SK-N-MC (cell line): Measurements from ENCODE around the gene RAB42.

Experiments used
- DNase-seq: peaks from one replicate; pipeline ENCODE4 v3.0.0-alpha.2; 2011; ENCODE audit warnings: low read depth, low spot score
- H3K27ac ChIP-seq: fragments of 200-600 bp; sonication (generic); 2 replicates; pipeline ENCODE4 v1.5.1; 2016; ENCODE audit warnings: mixed run types
- H3K36me3 ChIP-seq: fragments of 200-600 bp; sonication (generic); 2 replicates; pipeline ENCODE4 v1.6.1; 2017; ENCODE audit warnings: antibody characterized with exemption, low read length, mixed read lengths; ENCODE audit not compliant: insufficient read depth
- H3K4me3 ChIP-seq: fragments of 200-600 bp; sonication (generic); 2 replicates; pipeline ENCODE4 v1.5.1; 2016
- H3K9ac ChIP-seq: fragments of 200-600 bp; sonication (generic); 2 replicates; pipeline ENCODE4 v1.8.0; 2017; ENCODE audit warnings: mixed run types, mixed read lengths; ENCODE audit not compliant: insufficient read length
- H3K9me3 ChIP-seq: fragments of 200-600 bp; sonication (generic); 2 replicates; pipeline ENCODE4 v1.6.1; 2017; ENCODE audit warnings: low read depth, mild to moderate bottlenecking, antibody characterized with exemption, low read length, moderate library complexity, mixed read lengths
- EZH2 ChIP-seq: fragments of 200-600 bp; sonication (generic); IDR thresholded peaks from one replicate; pipeline ENCODE4 v1.6.1; 2017; ENCODE audit warnings: antibody characterized with exemption
- FOXP2 ChIP-seq: optimal IDR thresholded peaks from 2 replicates; pipeline ENCODE3; 2011; ENCODE audit warnings: mild to moderate bottlenecking, moderate library complexity; ENCODE audit not compliant: insufficient read depth; ENCODE audit errors: extremely low read length, control extremely low read depth
- POLR2AphosphoS5 ChIP-seq: IDR thresholded peaks from 2 replicates; pipeline ENCODE4 v1.6.1; 2012; ENCODE audit warnings: mild to moderate bottlenecking, low read depth, low read length, borderline replicate concordance

The RAB42 gene

GRCh38 chr1:28601696-28602095 lies 9.6 kb downstream of the RAB42 start:
- Histone ChIP-seq H3K27ac (no peak overlapping the region), H3K9me3 (no peaks in the 10 kb centered on the region), H3K4me3 (no peak overlapping the region), H3K36me3 (peaks cover 32% of the 10 kb centered on the region), H3K9ac (no peak overlapping the region)
- DNase-seq, result no peak
- no peak for TF ChIP-seq POLR2AphosphoS5
- TF ChIP-seq FOXP2, result no peak
- no peak for TF ChIP-seq EZH2

GRCh38 chr1:28602536-28603439 lies 10.7 kb downstream of the RAB42 start:
- no peak overlapping the region for H3K4me3 ChIP-seq
- no peak overlapping the region for H3K9ac ChIP-seq
- no peak for TF ChIP-seq POLR2AphosphoS5
- TF ChIP-seq EZH2, result no peak
- TF ChIP-seq FOXP2, result no peak
- no peak overlapping the region for H3K27ac ChIP-seq
- DNase-seq, result peak; percentile 53
- peaks cover 37% of the 10 kb centered on the region for H3K36me3 ChIP-seq
- no peaks in the 10 kb centered on the region for H3K9me3 ChIP-seq

GRCh38 chr1:28604411-28604810 lies 12.3 kb downstream of the RAB42 start:
- Histone ChIP-seq H3K27ac (no peak overlapping the region), H3K9ac (no peak overlapping the region), H3K9me3 (no peaks in the 10 kb centered on the region), H3K36me3 (peaks cover 37% of the 10 kb centered on the region), H3K4me3 (no peak overlapping the region)
- TF ChIP-seq POLR2AphosphoS5 (no peak), FOXP2 (no peak), EZH2 (no peak)
- DNase-seq, result no peak

- Histone ChIP-seq H3K27ac (no peak overlapping the region), H3K4me3 (no peak overlapping the region), H3K36me3 (peaks cover 37% of the 10 kb centered on the region), H3K9me3 (no peaks in the 10 kb centered on the region), H3K9ac (no peak overlapping the region)
- TF ChIP-seq POLR2AphosphoS5, result no peak
- no peak for TF ChIP-seq EZH2
- no peak for TF ChIP-seq FOXP2
- DNase-seq, result no peak
These were observed 12.9 kb downstream of the RAB42 start for GRCh38 chr1:28604962-28605361.

- no peak overlapping the region for H3K4me3 ChIP-seq
These were observed 14.7 kb downstream of the RAB42 start for GRCh38 chr1:28606771-28607170.

GRCh38 chr1:28613175-28613574 lies 21.1 kb downstream of the RAB42 start:
- TF ChIP-seq EZH2, result no peak
- TF ChIP-seq FOXP2, result no peak
- TF ChIP-seq POLR2AphosphoS5, result no peak
- no peak overlapping the region for H3K4me3 ChIP-seq
- DNase-seq, result no peak
- no peak overlapping the region for H3K9ac ChIP-seq
- H3K9me3 ChIP-seq, result no peaks in the 10 kb centered on the region
- peaks cover 30% of the 10 kb centered on the region for H3K36me3 ChIP-seq
- H3K27ac ChIP-seq, result no peak overlapping the region

More at GRCh38 chr1:28606771-28607170, 14.7 kb downstream of the RAB42 start:
- H3K36me3 ChIP-seq, result peaks cover 45% of the 10 kb centered on the region
- no peak overlapping the region for H3K27ac ChIP-seq
- DNase-seq, result no peak
- no peak for TF ChIP-seq POLR2AphosphoS5
- no peak for TF ChIP-seq EZH2
- TF ChIP-seq FOXP2, result no peak
- no peaks in the 10 kb centered on the region for H3K9me3 ChIP-seq
- H3K9ac ChIP-seq, result no peak overlapping the region

- Histone ChIP-seq H3K9ac (no peak overlapping the region), H3K9me3 (no peaks in the 10 kb centered on the region), H3K36me3 (no peaks in the 10 kb centered on the region), H3K4me3 (no peak overlapping the region), H3K27ac (no peak overlapping the region)
- TF ChIP-seq EZH2 (no peak), FOXP2 (no peak), POLR2AphosphoS5 (no peak)
- DNase-seq, result no peak
These were observed 39.6 kb downstream of the RAB42 start for GRCh38 chr1:28631713-28632112.

- Histone ChIP-seq H3K27ac (0 out of 2 replicates have a peak overlapping the region, but pooled peaks have one; percentile 31), H3K9ac (no peak overlapping the region), H3K36me3 (no peaks in the 10 kb centered on the region), H3K4me3 (no peak overlapping the region), H3K9me3 (no peaks in the 10 kb centered on the region)
- TF ChIP-seq FOXP2 (no peak), EZH2 (no peak), POLR2AphosphoS5 (no peak)
- DNase-seq, result no peak
These were observed 40.5 kb downstream of the RAB42 start for GRCh38 chr1:28632560-28632959.

- no peak for DNase-seq
- Histone ChIP-seq H3K4me3 (no peak overlapping the region), H3K36me3 (no peaks in the 10 kb centered on the region), H3K9me3 (no peaks in the 10 kb centered on the region), H3K27ac (no peak overlapping the region), H3K9ac (peak overlapping the region; percentile 14)
- TF ChIP-seq EZH2 (no peak), FOXP2 (no peak), POLR2AphosphoS5 (no peak)
These were observed 48.7 kb downstream of the RAB42 start for GRCh38 chr1:28640766-28641165.
